ENCODE measurements around the gene TRPM1. TPM values are rescaled to one million over a fixed set of nuclear protein-coding genes. Genes with fewer than 3 reads are reported as not detected.

TRPM1 gene
- total and polyA plus RNA-seq, 12 donors: 0.34 TPM; not detected in 11

GRCh38 chr15:31100738-31101137 lies 787 bp downstream of the TRPM1 start:
- H3K4me3 ChIP-seq: no peak overlapping the region
- H3K27ac ChIP-seq: no peak overlapping the region
- intact Hi-C loops (cut with DNase I): no loop called here
- WGBS, 4 donors: 76 to 85% (median 79%) methylated on average over 6 of the region's 6 CpGs
- DNase-seq: no peak
- no peaks in the 10 kb centered on the region for H3K4me1 ChIP-seq (replicated peaks in 1 of 2)
- H3K9me3 ChIP-seq (replicated peaks in 1 of 3): no peaks in the 10 kb centered on the region
- H3K36me3 ChIP-seq (replicated peaks in 1 of 2): no peaks in the 10 kb centered on the region
- no peak for TF ChIP-seq POLR2A (IDR thresholded peaks at IDR 0.05)
- TF ChIP-seq CTCF (IDR thresholded peaks at IDR 0.05): no peak
- no peaks in the 10 kb centered on the region for H3K27me3 ChIP-seq

- no peak overlapping the region for H3K27ac ChIP-seq
- no peaks in the 10 kb centered on the region for H3K9me3 ChIP-seq (replicated peaks in 1 of 3)
- no peaks in the 10 kb centered on the region for H3K27me3 ChIP-seq
- no peak overlapping the region for H3K4me3 ChIP-seq
- TF ChIP-seq CTCF (IDR thresholded peaks at IDR 0.05) (no peak), POLR2A (IDR thresholded peaks at IDR 0.05) (no peak)
- H3K36me3 ChIP-seq (replicated peaks in 1 of 2): no peaks in the 10 kb centered on the region
- WGBS, 4 donors: 60 to 71% (median 63%) methylated on average over 4 of the region's 4 CpGs
- no peak for DNase-seq
- intact Hi-C loops (cut with DNase I): no loop called here
- H3K4me1 ChIP-seq (replicated peaks in 1 of 2): no peaks in the 10 kb centered on the region
Measured at GRCh38 chr15:31098953-31099740, 2.4 kb downstream of the TRPM1 start.

DNA sequence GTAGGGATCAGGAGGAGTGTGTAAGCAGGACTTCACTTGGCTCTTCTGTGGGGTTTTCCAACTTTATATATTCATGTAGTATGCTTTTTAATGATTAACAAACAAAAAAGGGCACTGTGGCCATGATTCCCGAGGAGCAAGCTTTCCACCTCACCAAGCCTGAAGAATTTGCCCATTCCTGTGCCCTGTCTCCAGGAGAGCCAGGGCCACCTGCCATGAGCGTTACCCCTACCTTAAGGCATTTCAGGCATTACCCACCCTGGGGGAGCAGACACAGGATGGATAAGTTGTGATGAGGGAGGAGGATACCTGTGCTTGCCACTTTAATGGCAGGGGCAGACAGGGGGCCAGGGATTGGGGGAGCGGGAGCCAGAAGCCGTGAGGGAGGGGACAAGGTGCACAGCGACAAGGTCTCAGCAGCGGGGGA lies 3.0 kb downstream of the TRPM1 start:
- Histone ChIP-seq H3K9me3 (replicated peaks in 1 of 3) (no peaks in the 10 kb centered on the region), H3K27me3 (no peaks in the 10 kb centered on the region), H3K4me1 (replicated peaks in 1 of 2) (no peaks in the 10 kb centered on the region), H3K36me3 (replicated peaks in 1 of 2) (no peaks in the 10 kb centered on the region), H3K4me3 (no peak overlapping the region), H3K27ac (no peak overlapping the region)
- no peak for DNase-seq
- intact Hi-C loops (cut with DNase I): no loop called here
- TF ChIP-seq CTCF (IDR thresholded peaks at IDR 0.05): no peak
- TF ChIP-seq POLR2A (IDR thresholded peaks at IDR 0.05): no peak
- WGBS, 4 donors: 57 to 69% (median 60%) methylated on average over 6 of the region's 6 CpGs

DNA sequence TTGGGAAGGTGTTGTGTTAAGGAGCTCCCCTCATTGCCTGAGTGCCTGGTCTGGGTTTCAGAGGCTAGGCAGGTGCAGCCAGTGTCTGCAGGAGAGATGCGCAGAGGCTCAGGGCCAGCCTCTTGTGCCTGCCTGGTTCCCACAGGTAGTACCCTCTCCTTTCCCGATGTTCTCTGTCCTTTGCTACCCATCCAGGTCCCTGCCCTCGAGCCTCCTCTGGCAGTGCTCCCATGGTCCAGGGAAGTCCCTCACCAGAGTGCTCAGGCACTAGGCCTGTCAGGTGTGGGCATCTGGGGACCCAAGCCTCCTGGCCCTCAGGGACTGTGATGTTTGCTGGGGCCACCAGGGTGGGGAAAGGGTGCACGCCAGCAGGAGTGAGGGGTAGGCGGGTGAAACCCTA lies 5.0 kb downstream of the TRPM1 start:
- H3K9me3 ChIP-seq (replicated peaks in 1 of 3): no peaks in the 10 kb centered on the region
- H3K27me3 ChIP-seq: no peaks in the 10 kb centered on the region
- no peak for DNase-seq
- TF ChIP-seq POLR2A (IDR thresholded peaks at IDR 0.05) (no peak), CTCF (IDR thresholded peaks at IDR 0.05) (no peak)
- H3K36me3 ChIP-seq (replicated peaks in 1 of 2): no peaks in the 10 kb centered on the region
- H3K27ac ChIP-seq: no peak overlapping the region
- intact Hi-C loops (cut with DNase I): no loop called here
- WGBS, 4 donors: 82 to 94% (median 90%) methylated on average over 5 of the region's 5 CpGs
- H3K4me1 ChIP-seq (replicated peaks in 1 of 2): no peaks in the 10 kb centered on the region
- no peak overlapping the region for H3K4me3 ChIP-seq

All from adrenal gland (tissue), 12 donors.